ENCODE results near the gene ADAMTS12. TPM values are rescaled to one million over a fixed set of nuclear protein-coding genes. Genes with fewer than 3 reads are reported as not detected.

Gene ADAMTS12
- total RNA-seq, 1 experiment from 2014 or later = not detected

DNA sequence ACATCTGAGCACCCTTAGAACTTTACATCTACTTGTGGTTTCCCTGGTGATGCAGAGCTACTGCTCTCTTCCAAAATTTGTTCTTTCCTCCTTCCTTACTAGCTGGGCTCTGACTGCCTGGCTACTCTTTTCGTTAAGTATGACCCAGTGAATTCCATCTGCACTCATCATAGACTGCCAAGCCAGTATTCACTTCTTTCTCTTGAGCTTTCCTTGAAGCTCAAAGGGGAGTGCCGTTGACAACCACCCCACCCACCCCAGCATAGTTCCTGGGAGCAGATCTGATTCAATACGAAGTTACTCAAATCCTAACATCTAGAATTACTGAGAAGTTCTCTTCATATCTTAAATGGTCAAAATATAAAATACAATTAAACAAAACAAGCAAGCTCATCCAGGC lies 190.5 kb downstream of the ADAMTS12 start:
- Histone ChIP-seq H3K36me3 (ENCODE audit: control insufficient read depth, insufficient read depth, low read length) (no peaks in the 10 kb centered on the region), H3K9me3 (no peaks in the 10 kb centered on the region), H3K4me3 (ENCODE audit: low read depth, low read length) (no peak overlapping the region), H3K4me1 (no peaks in the 10 kb centered on the region), H3K27me3 (replicated peaks; ENCODE audit: control insufficient read depth, insufficient read depth, low read length) (no peaks in the 10 kb centered on the region)
- POLR2A ChIA-PET = no interaction called here
- H3K27ac Mint-ChIP-seq (ENCODE audit: unreplicated experiment) = no peak overlapping the region
- peaks cover 8% of the 10 kb centered on the region for H3K4me1 Mint-ChIP-seq (ENCODE audit: low read depth, unreplicated experiment)
- peaks cover 6% of the 10 kb centered on the region for H3K27me3 Mint-ChIP-seq (ENCODE audit: insufficient read depth, unreplicated experiment)
- no peaks in the 10 kb centered on the region for H3K36me3 Mint-ChIP-seq (ENCODE audit: insufficient read depth, unreplicated experiment)
- no peak for DNase-seq
- no peak overlapping the region for H3K4me3 Mint-ChIP-seq (ENCODE audit: unreplicated experiment)
- no TSS peak for BruUV-seq (replicated peaks)
- intact Hi-C loops (cut with micrococcal nuclease; ENCODE audit: unreplicated experiment) = no loop called here
- CTCF ChIA-PET = no interaction called here
- no peaks in the 10 kb centered on the region for H3K9me3 Mint-ChIP-seq (ENCODE audit: unreplicated experiment)
- TF ChIP-seq, protein P1, sequence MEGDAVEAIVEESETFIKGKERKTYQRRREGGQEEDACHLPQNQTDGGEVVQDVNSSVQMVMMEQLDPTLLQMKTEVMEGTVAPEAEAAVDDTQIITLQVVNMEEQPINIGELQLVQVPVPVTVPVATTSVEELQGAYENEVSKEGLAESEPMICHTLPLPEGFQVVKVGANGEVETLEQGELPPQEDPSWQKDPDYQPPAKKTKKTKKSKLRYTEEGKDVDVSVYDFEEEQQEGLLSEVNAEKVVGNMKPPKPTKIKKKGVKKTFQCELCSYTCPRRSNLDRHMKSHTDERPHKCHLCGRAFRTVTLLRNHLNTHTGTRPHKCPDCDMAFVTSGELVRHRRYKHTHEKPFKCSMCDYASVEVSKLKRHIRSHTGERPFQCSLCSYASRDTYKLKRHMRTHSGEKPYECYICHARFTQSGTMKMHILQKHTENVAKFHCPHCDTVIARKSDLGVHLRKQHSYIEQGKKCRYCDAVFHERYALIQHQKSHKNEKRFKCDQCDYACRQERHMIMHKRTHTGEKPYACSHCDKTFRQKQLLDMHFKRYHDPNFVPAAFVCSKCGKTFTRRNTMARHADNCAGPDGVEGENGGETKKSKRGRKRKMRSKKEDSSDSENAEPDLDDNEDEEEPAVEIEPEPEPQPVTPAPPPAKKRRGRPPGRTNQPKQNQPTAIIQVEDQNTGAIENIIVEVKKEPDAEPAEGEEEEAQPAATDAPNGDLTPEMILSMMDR (IDR thresholded peaks at IDR 0.05; ENCODE audit: insufficient read depth in 1 of 2, low read depth in 1 of 2, low read length in 1 of 2, severe bottlenecking in 1 of 2, unreplicated experiment in 1 of 2) = no peak

DNA sequence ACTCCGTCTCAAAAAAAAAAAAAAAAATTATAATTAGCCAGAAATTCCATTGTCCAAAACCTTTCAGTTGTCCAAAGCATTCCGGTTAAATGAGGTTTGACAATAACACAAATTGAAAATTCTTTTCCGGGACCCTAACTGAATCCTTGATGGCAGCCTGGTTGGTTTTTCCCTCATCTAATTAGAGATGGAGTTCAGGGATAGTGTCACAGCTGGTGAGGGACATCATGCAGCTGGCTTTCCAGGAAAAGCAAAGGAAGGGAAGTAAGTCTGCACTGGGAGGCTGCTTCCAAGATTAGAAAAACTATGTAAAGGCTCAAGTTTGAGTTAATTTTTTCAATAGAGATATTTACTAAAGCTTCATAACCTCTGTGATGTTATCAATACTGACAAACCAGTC lies 195.4 kb downstream of the ADAMTS12 start:
- peaks cover 8% of the 10 kb centered on the region for H3K4me1 Mint-ChIP-seq (ENCODE audit: low read depth, unreplicated experiment)
- BruUV-seq (replicated peaks) = no TSS peak

DNA sequence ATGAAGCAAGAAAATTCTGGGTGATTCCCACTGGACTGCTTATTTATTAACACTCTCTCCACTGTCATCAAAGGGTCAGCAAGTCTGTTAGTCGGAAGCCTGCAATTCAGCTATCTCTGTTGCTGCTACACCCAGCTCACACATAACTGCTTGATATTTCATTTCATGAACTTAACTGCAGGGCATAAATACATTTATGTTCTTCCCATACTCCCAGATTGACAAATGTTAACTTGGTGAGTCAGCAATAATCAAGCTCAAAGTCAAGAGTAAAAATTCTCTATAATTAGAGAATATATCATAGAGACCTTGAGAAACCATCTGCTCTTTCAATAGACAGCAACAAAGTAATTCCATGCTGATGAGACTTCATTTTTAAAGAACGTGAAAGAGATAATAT lies 198.8 kb downstream of the ADAMTS12 start:
- H3K4me1 Mint-ChIP-seq (ENCODE audit: low read depth, unreplicated experiment) = peaks cover 8% of the 10 kb centered on the region
- peaks cover 28% of the 10 kb centered on the region for H3K9me3 Mint-ChIP-seq (ENCODE audit: unreplicated experiment)
- Histone ChIP-seq H3K4me1 (no peaks in the 10 kb centered on the region), H3K4me3 (ENCODE audit: low read depth, low read length) (no peak overlapping the region), H3K27me3 (replicated peaks; ENCODE audit: control insufficient read depth, insufficient read depth, low read length) (no peaks in the 10 kb centered on the region), H3K36me3 (ENCODE audit: control insufficient read depth, insufficient read depth, low read length) (no peaks in the 10 kb centered on the region), H3K9me3 (peaks cover 8% of the 10 kb centered on the region; the same call in 1 of the 2 replicates)
- CTCF ChIA-PET = no interaction called here
- TF ChIP-seq, protein P1 (IDR thresholded peaks at IDR 0.05; ENCODE audit: insufficient read depth in 1 of 2, low read depth in 1 of 2, low read length in 1 of 2, severe bottlenecking in 1 of 2, unreplicated experiment in 1 of 2) = no peak
- H3K4me3 Mint-ChIP-seq (ENCODE audit: unreplicated experiment) = no peak overlapping the region
- H3K27ac Mint-ChIP-seq (ENCODE audit: unreplicated experiment) = no peak overlapping the region
- intact Hi-C loops (cut with micrococcal nuclease; ENCODE audit: unreplicated experiment) = no loop called here
- POLR2A ChIA-PET = no interaction called here
- peaks cover 6% of the 10 kb centered on the region for H3K27me3 Mint-ChIP-seq (ENCODE audit: insufficient read depth, unreplicated experiment)
- H3K36me3 Mint-ChIP-seq (ENCODE audit: insufficient read depth, unreplicated experiment) = no peaks in the 10 kb centered on the region
- no TSS peak for BruUV-seq (replicated peaks)
- DNase-seq = no peak

More for the DNA sequence above, 195.4 kb downstream of the ADAMTS12 start:
- Histone ChIP-seq H3K9me3 (peaks cover 8% of the 10 kb centered on the region; the same call in 1 of the 2 replicates), H3K4me3 (ENCODE audit: low read depth, low read length) (no peak overlapping the region), H3K36me3 (ENCODE audit: control insufficient read depth, insufficient read depth, low read length) (no peaks in the 10 kb centered on the region), H3K27me3 (replicated peaks; ENCODE audit: control insufficient read depth, insufficient read depth, low read length) (no peaks in the 10 kb centered on the region), H3K4me1 (no peaks in the 10 kb centered on the region)
- H3K4me3 Mint-ChIP-seq (ENCODE audit: unreplicated experiment) = no peak overlapping the region
- TF ChIP-seq, protein P1 (IDR thresholded peaks at IDR 0.05; ENCODE audit: insufficient read depth in 1 of 2, low read depth in 1 of 2, low read length in 1 of 2, severe bottlenecking in 1 of 2, unreplicated experiment in 1 of 2) = no peak
- no peaks in the 10 kb centered on the region for H3K36me3 Mint-ChIP-seq (ENCODE audit: insufficient read depth, unreplicated experiment)
- intact Hi-C loops (cut with micrococcal nuclease; ENCODE audit: unreplicated experiment) = no loop called here
- H3K27me3 Mint-ChIP-seq (ENCODE audit: insufficient read depth, unreplicated experiment) = peaks cover 6% of the 10 kb centered on the region
- no peak for DNase-seq
- CTCF ChIA-PET = no interaction called here
- POLR2A ChIA-PET = no interaction called here
- H3K9me3 Mint-ChIP-seq (ENCODE audit: unreplicated experiment) = peaks cover 28% of the 10 kb centered on the region
- no peak overlapping the region for H3K27ac Mint-ChIP-seq (ENCODE audit: unreplicated experiment)
